ENCODE results near the gene SH3RF2.
"Not testable (repeated sequence)": the region's sequence is repeated elsewhere in the genome, so short reads cannot be mapped to it uniquely, and the experiment has no call there.

Gene SH3RF2

GRCh38 chr5:145948047-145948446 is 11.7 kb downstream of the SH3RF2 start:
- DNase-seq (ENCODE audit: low read depth): no peak

- no peak for DNase-seq (ENCODE audit: low read depth)
Observed at GRCh38 chr5:145948921-145949320, 12.5 kb downstream of the SH3RF2 start.

GRCh38 chr5:145949474-145949873 is 13.1 kb downstream of the SH3RF2 start:
- no peak for DNase-seq (ENCODE audit: low read depth)

GRCh38 chr5:145951071-145951470 is 14.7 kb downstream of the SH3RF2 start:
- no peak for DNase-seq (ENCODE audit: low read depth)

GRCh38 chr5:145953202-145953601 is 16.8 kb downstream of the SH3RF2 start:
- no peak for DNase-seq (ENCODE audit: low read depth)

GRCh38 chr5:145954140-145954539 is 17.8 kb downstream of the SH3RF2 start:
- DNase-seq (ENCODE audit: low read depth): not testable (repeated sequence)

GRCh38 chr5:145957388-145957787 is 21.0 kb downstream of the SH3RF2 start:
- DNase-seq (ENCODE audit: low read depth): no peak

GRCh38 chr5:145958436-145958835 is 22.1 kb downstream of the SH3RF2 start:
- no peak for DNase-seq (ENCODE audit: low read depth)

- DNase-seq (ENCODE audit: low read depth): no peak
Observed at GRCh38 chr5:145960166-145960565, 23.8 kb downstream of the SH3RF2 start.

- no peak for DNase-seq (ENCODE audit: low read depth)
Observed at GRCh38 chr5:145960848-145961600, 24.6 kb downstream of the SH3RF2 start.

- no peak for DNase-seq (ENCODE audit: low read depth)
Observed at GRCh38 chr5:145962001-145962400, 25.6 kb downstream of the SH3RF2 start.

- DNase-seq (ENCODE audit: low read depth): not testable (repeated sequence)
Observed at GRCh38 chr5:145964008-145964407, 27.6 kb downstream of the SH3RF2 start.

- DNase-seq (ENCODE audit: low read depth): no peak
Observed at GRCh38 chr5:145965804-145966203, 29.4 kb downstream of the SH3RF2 start.

GRCh38 chr5:145967296-145967695 is 30.9 kb downstream of the SH3RF2 start:
- DNase-seq (ENCODE audit: low read depth): no peak

GRCh38 chr5:145968970-145969713 is 32.8 kb downstream of the SH3RF2 start:
- no peak for DNase-seq (ENCODE audit: low read depth)

GRCh38 chr5:145969714-145970092 is 33.3 kb downstream of the SH3RF2 start:
- no peak for DNase-seq (ENCODE audit: low read depth)

- no peak for DNase-seq (ENCODE audit: low read depth)
Observed at GRCh38 chr5:145971108-145971507, 34.7 kb downstream of the SH3RF2 start.

- DNase-seq (ENCODE audit: low read depth): no peak
Observed at GRCh38 chr5:145971701-145972100, 35.3 kb downstream of the SH3RF2 start.

GRCh38 chr5:145975001-145975360 is 38.6 kb downstream of the SH3RF2 start:
- DNase-seq (ENCODE audit: low read depth): no peak

GRCh38 chr5:145975361-145976066 is 39.1 kb downstream of the SH3RF2 start:
- no peak for DNase-seq (ENCODE audit: low read depth)

- DNase-seq (ENCODE audit: low read depth): no peak
Observed at GRCh38 chr5:145976431-145977155, 40.2 kb downstream of the SH3RF2 start.

- no peak for DNase-seq (ENCODE audit: low read depth)
Observed at GRCh38 chr5:145978171-145978570, 41.8 kb downstream of the SH3RF2 start.

Measured in T follicular helper cell (primary cell).